ENCODE results near the gene RPH3AL.

Gene RPH3AL

DNA sequence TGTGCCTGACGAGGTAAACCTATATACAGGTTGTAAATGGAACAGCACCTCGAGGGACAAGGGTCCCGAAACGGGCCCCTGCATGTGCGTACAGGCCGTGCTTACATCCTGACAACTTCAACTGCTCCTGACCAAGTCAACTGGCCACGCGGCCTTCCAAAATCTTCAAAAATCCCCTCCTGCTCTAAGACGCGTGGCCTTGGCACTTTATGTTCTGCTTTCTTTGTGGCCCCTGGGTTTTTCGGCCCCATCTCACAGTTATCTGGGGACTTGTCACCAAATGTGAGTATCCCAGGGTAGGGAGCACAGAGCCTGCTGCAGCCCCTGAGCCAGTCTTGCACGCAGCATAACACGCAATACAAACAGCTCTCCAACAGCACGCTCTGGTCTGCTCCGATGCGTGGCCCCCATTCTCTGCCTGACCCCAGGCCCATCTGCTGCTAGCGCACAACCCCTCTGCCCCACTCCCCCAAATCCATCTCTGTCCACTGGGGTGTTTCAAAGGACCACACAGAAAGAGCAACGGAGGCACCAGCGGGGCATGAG lies 659 bp downstream of the RPH3AL start:
- in situ Hi-C loops (cut with HindIII; ENCODE audit: low pct_ligation_motif_present, low sequenced_read_pairs), result no loop called here
- Histone ChIP-seq H3K27ac (no peak overlapping the region), H3K4me3 (ENCODE audit: low read depth, low read length) (no peak overlapping the region), H3K27me3 (replicated peaks) (no peaks in the 10 kb centered on the region), H3K36me3 (replicated peaks) (no peaks in the 10 kb centered on the region)
- TF ChIP-seq, protein P1, sequence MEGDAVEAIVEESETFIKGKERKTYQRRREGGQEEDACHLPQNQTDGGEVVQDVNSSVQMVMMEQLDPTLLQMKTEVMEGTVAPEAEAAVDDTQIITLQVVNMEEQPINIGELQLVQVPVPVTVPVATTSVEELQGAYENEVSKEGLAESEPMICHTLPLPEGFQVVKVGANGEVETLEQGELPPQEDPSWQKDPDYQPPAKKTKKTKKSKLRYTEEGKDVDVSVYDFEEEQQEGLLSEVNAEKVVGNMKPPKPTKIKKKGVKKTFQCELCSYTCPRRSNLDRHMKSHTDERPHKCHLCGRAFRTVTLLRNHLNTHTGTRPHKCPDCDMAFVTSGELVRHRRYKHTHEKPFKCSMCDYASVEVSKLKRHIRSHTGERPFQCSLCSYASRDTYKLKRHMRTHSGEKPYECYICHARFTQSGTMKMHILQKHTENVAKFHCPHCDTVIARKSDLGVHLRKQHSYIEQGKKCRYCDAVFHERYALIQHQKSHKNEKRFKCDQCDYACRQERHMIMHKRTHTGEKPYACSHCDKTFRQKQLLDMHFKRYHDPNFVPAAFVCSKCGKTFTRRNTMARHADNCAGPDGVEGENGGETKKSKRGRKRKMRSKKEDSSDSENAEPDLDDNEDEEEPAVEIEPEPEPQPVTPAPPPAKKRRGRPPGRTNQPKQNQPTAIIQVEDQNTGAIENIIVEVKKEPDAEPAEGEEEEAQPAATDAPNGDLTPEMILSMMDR (IDR thresholded peaks at IDR 0.05; ENCODE audit: low read depth, low read length, missing control alignments), result no peak
- no peak for DNase-seq

DNA sequence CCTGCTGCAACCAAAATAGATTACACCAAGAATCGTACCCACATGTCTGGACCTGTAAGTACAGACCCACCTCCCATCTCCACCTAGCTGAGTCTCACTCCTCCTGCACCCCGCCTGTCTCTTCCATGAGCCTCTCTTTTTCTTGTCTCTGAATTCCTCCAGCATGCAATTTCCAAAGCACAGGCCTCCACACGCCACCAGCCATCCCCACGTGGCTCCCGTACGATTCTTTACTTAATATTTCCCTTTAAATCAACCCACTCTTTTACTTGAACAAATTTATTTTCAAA lies 1.2 kb downstream of the RPH3AL start:
- H3K4me3 ChIP-seq (ENCODE audit: low read depth, low read length), result no peak overlapping the region
- H3K27ac ChIP-seq, result no peak overlapping the region
- TF ChIP-seq, protein P1 (IDR thresholded peaks at IDR 0.05; ENCODE audit: low read depth, low read length, missing control alignments), result no peak
- H3K27me3 ChIP-seq (replicated peaks), result no peaks in the 10 kb centered on the region
- DNase-seq, result no peak
- H3K36me3 ChIP-seq (replicated peaks), result no peaks in the 10 kb centered on the region
- in situ Hi-C loops (cut with HindIII; ENCODE audit: low pct_ligation_motif_present, low sequenced_read_pairs), result no loop called here

DNA sequence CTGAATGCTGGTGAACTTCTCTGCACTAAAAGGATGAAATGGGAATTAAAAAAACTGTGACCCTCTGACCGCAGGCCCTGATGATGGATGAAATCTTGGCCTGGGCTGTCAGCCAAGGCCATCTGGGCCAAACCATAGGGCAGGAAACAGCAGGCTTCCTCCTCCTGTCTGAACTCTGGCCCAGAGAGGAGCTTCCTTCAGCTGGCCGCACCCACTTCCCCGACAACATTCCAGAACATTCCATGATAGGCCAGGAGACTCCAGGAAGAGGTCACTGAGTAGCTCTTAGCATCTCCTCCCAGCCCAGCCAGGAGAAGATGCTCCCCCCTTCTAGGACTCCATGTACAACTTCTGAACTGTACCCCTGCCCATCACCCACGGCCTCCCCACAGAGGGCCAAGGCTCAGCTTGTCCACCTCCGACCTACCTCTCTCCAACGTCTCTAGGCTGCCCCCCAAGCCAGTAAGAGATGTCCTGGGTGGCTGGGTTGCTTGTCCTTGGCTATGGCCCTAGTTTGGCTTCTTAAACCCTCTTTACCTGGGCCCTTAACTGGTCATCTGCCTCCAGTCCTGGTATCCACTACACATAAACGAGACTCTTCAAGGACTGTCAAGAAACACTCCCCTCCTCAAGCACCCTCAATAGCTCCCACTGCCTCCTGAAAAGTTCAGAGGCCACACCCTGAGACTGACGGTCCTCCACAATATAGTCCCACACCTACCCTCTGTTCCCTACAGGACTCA lies 1.7 kb downstream of the RPH3AL start:
- no peak for DNase-seq
- in situ Hi-C loops (cut with HindIII; ENCODE audit: low pct_ligation_motif_present, low sequenced_read_pairs), result no loop called here
- no peak overlapping the region for H3K4me3 ChIP-seq (ENCODE audit: low read depth, low read length)

DNA sequence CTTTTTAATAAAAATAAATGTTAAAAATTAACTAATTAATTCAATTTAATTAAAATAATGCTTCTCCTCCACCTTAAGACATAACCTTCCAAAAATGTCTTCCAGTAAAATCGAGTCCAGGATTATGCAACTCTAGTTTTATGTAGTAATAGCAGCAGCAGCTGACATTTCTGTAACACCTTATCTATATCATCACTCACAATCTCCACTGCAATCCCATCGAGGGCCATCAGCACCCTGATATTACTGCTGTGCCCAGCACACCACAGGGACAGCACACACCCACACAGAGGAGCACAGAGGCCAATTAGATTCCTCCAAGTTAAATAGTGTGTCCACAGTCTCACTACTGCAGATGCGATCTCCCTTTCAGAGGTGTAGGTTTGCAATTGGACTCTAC lies 2.9 kb downstream of the RPH3AL start:
- no peak overlapping the region for H3K27ac ChIP-seq
- H3K27me3 ChIP-seq (replicated peaks), result no peaks in the 10 kb centered on the region
- DNase-seq, result no peak
- in situ Hi-C loops (cut with HindIII; ENCODE audit: low pct_ligation_motif_present, low sequenced_read_pairs), result no loop called here
- TF ChIP-seq, protein P1 (IDR thresholded peaks at IDR 0.05; ENCODE audit: low read depth, low read length, missing control alignments), result no peak
- H3K36me3 ChIP-seq (replicated peaks), result no peaks in the 10 kb centered on the region
- H3K4me3 ChIP-seq (ENCODE audit: low read depth, low read length), result no peak overlapping the region

More for the DNA sequence above, 1.7 kb downstream of the RPH3AL start:
- no peaks in the 10 kb centered on the region for H3K27me3 ChIP-seq (replicated peaks)
- TF ChIP-seq, protein P1 (IDR thresholded peaks at IDR 0.05; ENCODE audit: low read depth, low read length, missing control alignments), result no peak
- H3K36me3 ChIP-seq (replicated peaks), result no peaks in the 10 kb centered on the region
- no peak overlapping the region for H3K27ac ChIP-seq

DNA sequence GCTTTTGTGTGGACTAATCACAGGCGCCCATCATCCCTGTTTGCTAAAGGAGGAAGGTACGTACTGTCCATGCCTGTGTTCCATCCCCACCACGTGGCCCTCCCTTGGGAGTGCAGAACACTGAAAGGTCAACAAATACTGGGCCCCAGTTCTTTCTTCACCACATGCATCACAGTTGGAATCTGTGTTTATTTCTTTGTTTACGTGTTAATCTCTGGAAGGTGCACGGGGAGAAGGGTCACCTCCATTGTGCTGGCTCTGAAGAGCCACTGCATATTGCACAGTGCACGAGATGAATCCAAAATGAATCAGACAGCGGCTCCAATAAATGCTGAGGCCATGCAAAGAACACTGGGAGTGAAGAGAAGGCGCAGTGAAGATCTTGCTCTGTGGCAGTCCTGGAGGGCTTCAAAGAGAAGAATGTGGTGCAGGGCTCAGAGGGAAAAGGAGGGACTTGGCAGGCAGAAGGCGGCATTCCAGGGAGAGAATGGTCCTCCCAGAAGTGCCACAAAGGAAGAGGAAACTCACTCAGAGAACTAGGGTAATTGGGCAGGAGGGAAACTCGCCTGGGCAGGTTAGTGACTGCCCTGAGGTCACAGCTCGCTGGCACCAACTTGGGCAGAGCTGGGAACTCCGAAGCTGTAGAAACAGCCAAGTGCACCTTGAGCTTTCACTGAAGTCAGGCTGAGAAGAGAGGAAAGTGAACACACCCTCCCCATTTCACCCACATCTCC lies 3.7 kb downstream of the RPH3AL start:
- in situ Hi-C loops (cut with HindIII; ENCODE audit: low pct_ligation_motif_present, low sequenced_read_pairs), result no loop called here
- Histone ChIP-seq H3K4me3 (ENCODE audit: low read depth, low read length) (no peak overlapping the region), H3K27me3 (replicated peaks) (no peaks in the 10 kb centered on the region), H3K36me3 (replicated peaks) (no peaks in the 10 kb centered on the region), H3K27ac (no peak overlapping the region)
- TF ChIP-seq, protein P1 (IDR thresholded peaks at IDR 0.05; ENCODE audit: low read depth, low read length, missing control alignments), result no peak
- no peak for DNase-seq

All from brain microvascular endothelial cell (primary cell).